IgD-negative memory B cell (primary cell): ENCODE measurements around the gene ARHGAP27. TPM values are rescaled to one million over a fixed set of nuclear protein-coding genes. Genes with fewer than 3 reads are reported as not detected.

Source experiments
- polyA plus RNA-seq: library from polyadenylated mRNA; unstranded; fragments of 300-500 nt; fragmentation: Illumina TruSeq; gene quantifications from one replicate; pipeline ENCODE4 v1.2.3, GENCODE V29; 2021

Gene ARHGAP27
- polyA plus RNA-seq, 1 donor from 2014 or later: 65.3 TPM

Other genes with a start within 250 kb of the ARHGAP27 start
- 36.5 TPM for gene FMNL1, start 211.0 kb downstream of the ARHGAP27 start, polyA plus RNA-seq
- gene SPATA32, start 170.8 kb downstream of the ARHGAP27 start, polyA plus RNA-seq: 0.34 TPM
- gene MAP3K14, start 115.8 kb downstream of the ARHGAP27 start, polyA plus RNA-seq: 31.5 TPM
- 15.8 TPM for gene PLEKHM1, start 57.9 kb upstream of the ARHGAP27 start, polyA plus RNA-seq